ENCODE results near the gene IRF2.

GRCh38 chr4:184415071-184415470, 59.3 kb downstream of the IRF2 start:
- TF ChIP-seq CTCF (IDR thresholded peaks at IDR 0.05; ENCODE audit: low read depth, low read length) (no peak), POLR2A (IDR thresholded peaks at IDR 0.05; ENCODE audit: extremely low read depth, insufficient read length) (no peak), MYC (IDR thresholded peaks at IDR 0.05; ENCODE audit: low read depth, low read length) (no peak)
